Measurements from ENCODE around the gene FGF14.

The FGF14 gene

DNA sequence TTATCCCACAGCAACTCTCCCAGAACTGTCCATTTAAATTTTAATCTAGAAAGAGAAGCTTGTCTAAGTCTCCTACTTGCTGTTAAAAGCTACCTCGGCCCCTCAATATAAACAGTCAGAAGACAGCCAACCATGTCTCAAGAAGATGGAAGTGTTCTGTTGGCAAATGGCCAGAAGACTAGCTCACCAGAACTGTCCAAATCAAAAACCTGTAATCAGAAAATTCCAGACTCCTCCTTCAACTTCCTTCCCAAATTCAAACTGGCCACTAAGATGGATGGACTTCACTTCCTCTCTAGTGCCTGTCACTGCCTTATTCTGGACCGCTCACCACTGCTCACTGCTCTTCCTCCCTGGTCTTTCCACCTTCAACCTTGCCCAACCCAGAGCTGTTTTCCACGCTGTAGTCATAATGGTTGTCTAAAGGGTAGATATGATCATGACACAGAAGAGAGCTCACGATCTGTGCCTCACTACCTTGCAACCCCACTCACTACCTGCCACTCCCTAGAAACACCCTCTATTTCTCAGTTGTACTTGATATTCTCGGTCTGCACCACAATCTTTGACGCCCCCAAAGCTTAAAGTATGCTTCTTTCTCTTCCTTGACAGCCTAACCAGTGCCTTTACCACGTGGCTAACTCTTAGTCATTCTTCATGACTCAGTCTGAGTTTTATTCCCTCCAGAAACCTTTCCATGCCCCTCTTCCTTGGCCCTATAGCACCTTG lies 9.2 kb downstream of the FGF14 start:
- TF ChIP-seq, protein P1, sequence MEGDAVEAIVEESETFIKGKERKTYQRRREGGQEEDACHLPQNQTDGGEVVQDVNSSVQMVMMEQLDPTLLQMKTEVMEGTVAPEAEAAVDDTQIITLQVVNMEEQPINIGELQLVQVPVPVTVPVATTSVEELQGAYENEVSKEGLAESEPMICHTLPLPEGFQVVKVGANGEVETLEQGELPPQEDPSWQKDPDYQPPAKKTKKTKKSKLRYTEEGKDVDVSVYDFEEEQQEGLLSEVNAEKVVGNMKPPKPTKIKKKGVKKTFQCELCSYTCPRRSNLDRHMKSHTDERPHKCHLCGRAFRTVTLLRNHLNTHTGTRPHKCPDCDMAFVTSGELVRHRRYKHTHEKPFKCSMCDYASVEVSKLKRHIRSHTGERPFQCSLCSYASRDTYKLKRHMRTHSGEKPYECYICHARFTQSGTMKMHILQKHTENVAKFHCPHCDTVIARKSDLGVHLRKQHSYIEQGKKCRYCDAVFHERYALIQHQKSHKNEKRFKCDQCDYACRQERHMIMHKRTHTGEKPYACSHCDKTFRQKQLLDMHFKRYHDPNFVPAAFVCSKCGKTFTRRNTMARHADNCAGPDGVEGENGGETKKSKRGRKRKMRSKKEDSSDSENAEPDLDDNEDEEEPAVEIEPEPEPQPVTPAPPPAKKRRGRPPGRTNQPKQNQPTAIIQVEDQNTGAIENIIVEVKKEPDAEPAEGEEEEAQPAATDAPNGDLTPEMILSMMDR (IDR thresholded peaks at IDR 0.05; ENCODE audit: low read depth, low read length, missing control alignments) = no peak

DNA sequence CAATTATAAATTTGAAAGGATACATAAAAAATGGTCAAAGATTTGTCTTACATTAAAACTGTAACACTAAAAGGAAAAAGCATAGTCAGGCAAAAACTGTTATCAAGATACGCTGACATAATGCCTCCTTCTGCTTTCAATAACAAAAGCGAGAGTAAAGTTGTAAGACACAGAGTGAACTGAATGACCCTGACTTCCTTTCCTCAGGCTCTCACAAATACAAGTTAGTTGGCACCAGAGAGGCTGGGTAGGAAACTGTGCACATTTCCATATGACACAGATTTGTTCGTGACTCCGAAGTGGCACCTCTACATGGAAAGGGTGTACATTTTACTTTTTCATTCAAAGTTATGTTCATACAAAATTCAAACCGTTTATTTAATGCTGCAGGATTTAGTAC lies 15.4 kb downstream of the FGF14 start:
- no peak for DNase-seq (ENCODE audit: low read depth)
- TF ChIP-seq, protein P1 (IDR thresholded peaks at IDR 0.05; ENCODE audit: low read depth, low read length, missing control alignments) = no peak

More for the DNA sequence above, 9.2 kb downstream of the FGF14 start:
- DNase-seq (ENCODE audit: low read depth) = no peak
- H3K4me3 ChIP-seq (ENCODE audit: low read depth, low read length) = no peak overlapping the region

GRCh38 chr13:102380012-102380411 lies 21.8 kb downstream of the FGF14 start:
- DNase-seq (ENCODE audit: low read depth) = no peak

More for the DNA sequence above, 15.4 kb downstream of the FGF14 start:
- no peak overlapping the region for H3K4me3 ChIP-seq (ENCODE audit: low read depth, low read length)

GRCh38 chr13:102376318-102376717 lies 25.5 kb downstream of the FGF14 start:
- H3K4me3 ChIP-seq (ENCODE audit: low read depth, low read length) = no peak overlapping the region
- no peak for DNase-seq (ENCODE audit: low read depth)
- TF ChIP-seq, protein P1 (IDR thresholded peaks at IDR 0.05; ENCODE audit: low read depth, low read length, missing control alignments) = no peak

More at GRCh38 chr13:102380012-102380411, 21.8 kb downstream of the FGF14 start:
- H3K4me3 ChIP-seq (ENCODE audit: low read depth, low read length) = no peak overlapping the region
- TF ChIP-seq, protein P1 (IDR thresholded peaks at IDR 0.05; ENCODE audit: low read depth, low read length, missing control alignments) = no peak

DNA sequence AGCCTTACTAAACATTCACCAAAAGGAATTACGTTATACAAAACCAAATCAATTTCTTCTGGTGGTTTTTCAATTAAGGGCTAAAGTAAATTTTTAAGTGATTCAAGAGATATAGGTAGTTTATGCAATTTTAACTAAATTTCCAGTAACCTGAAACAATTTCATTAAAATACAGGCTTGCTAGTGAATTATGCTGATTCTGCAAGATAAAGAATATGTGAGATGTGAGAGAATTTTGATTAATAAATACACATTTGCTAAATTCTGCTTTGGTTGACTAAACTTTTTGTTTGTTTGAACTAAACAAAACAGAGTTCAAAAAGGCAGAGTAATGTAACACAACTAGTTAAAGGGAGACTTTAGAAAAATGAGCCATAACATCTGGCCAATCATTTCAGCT lies 27.1 kb downstream of the FGF14 start:
- DNase-seq (ENCODE audit: low read depth) = no peak
- TF ChIP-seq, protein P1 (IDR thresholded peaks at IDR 0.05; ENCODE audit: low read depth, low read length, missing control alignments) = no peak
- H3K4me3 ChIP-seq (ENCODE audit: low read depth, low read length) = no peak overlapping the region

- TF ChIP-seq, protein P1 (IDR thresholded peaks at IDR 0.05; ENCODE audit: low read depth, low read length, missing control alignments) = no peak
- H3K4me3 ChIP-seq (ENCODE audit: low read depth, low read length) = no peak overlapping the region
- DNase-seq (ENCODE audit: low read depth) = no peak
These were observed 27.6 kb downstream of the FGF14 start for GRCh38 chr13:102374233-102374632.

- DNase-seq (ENCODE audit: low read depth) = no peak
- TF ChIP-seq, protein P1 (IDR thresholded peaks at IDR 0.05; ENCODE audit: low read depth, low read length, missing control alignments) = no peak
These were observed 28.6 kb downstream of the FGF14 start for GRCh38 chr13:102373221-102373620.

More at GRCh38 chr13:102373221-102373620, 28.6 kb downstream of the FGF14 start:
- no peak overlapping the region for H3K4me3 ChIP-seq (ENCODE audit: low read depth, low read length)
